LNCaP clone FGC (cell line): ENCODE results near the gene CEND1.

Experiments
- DNase-seq: peaks from one replicate; pipeline ENCODE4 v3.0.0-alpha.2; 2011; ENCODE audit warnings: low read depth
- H3K4me3 ChIP-seq: 2 replicates; pipeline ENCODE4 v1.5.1; 2011; ENCODE audit warnings: mild to moderate bottlenecking, low read depth, low read length, control low read depth
- CTCF ChIP-seq: IDR thresholded peaks from 2 replicates; pipeline ENCODE4 v1.5.1; 2012; ENCODE audit warnings: mild to moderate bottlenecking; ENCODE audit not compliant: control insufficient read depth, insufficient read depth; ENCODE audit errors: extremely low read depth

Gene CEND1

GRCh38 chr11:831118-831864, 41.4 kb upstream of the CEND1 start:
- no peak for DNase-seq
- H3K4me3 ChIP-seq: peak overlapping the region; percentile 69
- TF ChIP-seq CTCF: no peak

- no peak for TF ChIP-seq CTCF
- H3K4me3 ChIP-seq: no peak overlapping the region
These were observed 40.6 kb upstream of the CEND1 start for GRCh38 chr11:830295-831117.

GRCh38 chr11:829847-830294, 40.0 kb upstream of the CEND1 start:
- no peak overlapping the region for H3K4me3 ChIP-seq
- no peak for DNase-seq
- no peak for TF ChIP-seq CTCF

More at GRCh38 chr11:830295-831117, 40.6 kb upstream of the CEND1 start:
- DNase-seq: no peak

- DNase-seq: no peak
- H3K4me3 ChIP-seq: no peak overlapping the region
- TF ChIP-seq CTCF: no peak
These were observed 39.4 kb upstream of the CEND1 start for GRCh38 chr11:829176-829846.

- TF ChIP-seq CTCF: no peak
- no peak overlapping the region for H3K4me3 ChIP-seq
- DNase-seq: no peak
These were observed 38.8 kb upstream of the CEND1 start for GRCh38 chr11:828506-829175.

GRCh38 chr11:827897-828192, 38.0 kb upstream of the CEND1 start, which contains the start of gene CRACR2B:
CRACR2B (plus strand) TSS chr11:827919; CDS start chr11:828608, 689 bp downstream.
- no peak for TF ChIP-seq CTCF
- H3K4me3 ChIP-seq: peak within 1 kb of the TSS; percentile 61
- DNase-seq: no peak
